Kidney (tissue), 14 donors: ENCODE measurements around the gene GALNT11. TPM values are rescaled to one million over a fixed set of nuclear protein-coding genes. Genes with fewer than 3 reads are reported as not detected.
A peak's percentile ranks its signal among the peaks of the same experiment; 100 is the strongest.

ENCODE experiments used
- DNase-seq, 5 donors: peaks; one replicate each; pipeline ENCODE4 v3.0.0-alpha.2; 2013 to 2020
- FAIRE-seq: peaks from 2 replicates; lab custom pipeline; 2012; peaks lifted over from hg19 to GRCh38; lab: Jason Lieb, UNC
- H3K27ac ChIP-seq, 2 donors: one replicate each; pipeline ENCODE4 v1.7.0; 2013; ENCODE audit warnings: low read depth in 2 of 2, low read length in 2 of 2, inconsistent platforms in 1 of 2
- H3K27me3 ChIP-seq: one replicate; pipeline ENCODE4 v1.7.1; 2013; ENCODE audit warnings: low read length, inconsistent platforms; ENCODE audit not compliant: control insufficient read depth, insufficient read depth
- H3K36me3 ChIP-seq, 3 donors: one replicate each; pipeline versions ENCODE4 v1.7.0 to v1.7.1; 2013; ENCODE audit warnings: low read length in 3 of 3, control low read depth in 1 of 3, inconsistent platforms in 1 of 3; ENCODE audit not compliant: insufficient read depth in 3 of 3, control insufficient read depth in 2 of 3
- H3K4me1 ChIP-seq, 3 donors: one replicate each; pipeline versions ENCODE4 v1.7.0 to v1.7.1; 2013; ENCODE audit warnings: low read length in 3 of 3, inconsistent platforms in 1 of 3, low read depth in 1 of 3; ENCODE audit not compliant: control insufficient read depth in 2 of 3, insufficient read depth in 2 of 3
- H3K4me3 ChIP-seq, 3 donors: one replicate each; pipeline versions ENCODE4 v1.7.0 to v1.8.1; 2013; ENCODE audit warnings: low read length in 3 of 3, control low read depth in 1 of 3, inconsistent platforms in 1 of 3
- H3K9ac ChIP-seq, 3 donors: one replicate each; pipeline versions ENCODE4 v1.7.0 to v1.7.1; 2013; ENCODE audit warnings: low read length in 3 of 3, control low read depth in 1 of 3, inconsistent platforms in 1 of 3
- H3K9me3 ChIP-seq, 3 donors: one replicate each; pipeline versions ENCODE4 v1.7.0 to v1.7.1; 2013; ENCODE audit warnings: low read length in 3 of 3, control low read depth in 1 of 3, inconsistent platforms in 1 of 3; ENCODE audit not compliant: control insufficient read depth in 2 of 3, insufficient read depth in 1 of 3
- CTCF ChIP-seq: IDR thresholded peaks from 3 replicates; pipeline ENCODE4 v1.5.1; 2012; ENCODE audit warnings: mild to moderate bottlenecking, moderate library complexity, borderline replicate concordance; ENCODE audit not compliant: insufficient read depth; ENCODE audit errors: extremely low read depth
- intact Hi-C: fragments of 100-400 bp; cut with DNase I; formaldehyde crosslinking; loops from one replicate; pipeline ENCODE4 v1.11.1; 2022
- polyA plus RNA-seq: library from polyadenylated mRNA; stranded (reverse); fragments of 350-450 nt; fragmentation: Illumina TruSeq; extraction: RNeasy Lipid Tissue Mini Kit (QIAGEN cat#74804); gene quantifications from one replicate; pipeline ENCODE4 v1.2.3, GENCODE V29; 2014; ENCODE audit warnings: low read depth, low replicate concordance; ENCODE audit not compliant: insufficient read depth
- total RNA-seq: library from RNA; stranded (reverse); fragmentation: NEBNext Ultra II Directional; extraction: Animal tissue kit (Norgen Biotek cat#: 25700); gene quantifications from one replicate; pipeline ENCODE4 v1.2.1, GENCODE V29; 2021
- donor health status: control.
- donor health status: control.
- donor health status: control.
- donor health status: control.
- donor health status: control.
- donor health status: DM: yes; HTN: yes; CAD: no.
- donor health status: Normal renal cell carcinoma (clear cell type).

The GALNT11 gene
- total and polyA plus RNA-seq, 2 donors from 2014 or later: 86.3 to 116 TPM

GRCh38 chr7:151999424-152000090 is 25.9 kb upstream of the GALNT11 start:
- intact Hi-C loops: no loop called here
- H3K27me3 ChIP-seq: no peaks in the 10 kb centered on the region
- H3K36me3 ChIP-seq: no peaks in the 10 kb centered on the region
- H3K9me3 ChIP-seq: no peaks in the 10 kb centered on the region
- no peak for TF ChIP-seq CTCF
- FAIRE-seq (no peak), DNase-seq (peak in 1 of 5 donors; percentile 20)
- no peak overlapping the region for H3K4me3 ChIP-seq
- no peaks in the 10 kb centered on the region for H3K4me1 ChIP-seq
- H3K9ac ChIP-seq: no peak overlapping the region
- no peak overlapping the region for H3K27ac ChIP-seq

GRCh38 chr7:152000191-152000590 is 25.3 kb upstream of the GALNT11 start:
- no peaks in the 10 kb centered on the region for H3K36me3 ChIP-seq
- no peak for TF ChIP-seq CTCF
- H3K27ac ChIP-seq: no peak overlapping the region
- H3K27me3 ChIP-seq: no peaks in the 10 kb centered on the region
- H3K9me3 ChIP-seq: no peaks in the 10 kb centered on the region
- no peak for FAIRE-seq
- no peak overlapping the region for H3K9ac ChIP-seq
- no peak overlapping the region for H3K4me3 ChIP-seq
- intact Hi-C loops: no loop called here
- H3K4me1 ChIP-seq: no peaks in the 10 kb centered on the region
- no peak for DNase-seq

GRCh38 chr7:152006336-152006735 is 19.1 kb upstream of the GALNT11 start:
- H3K27me3 ChIP-seq: no peaks in the 10 kb centered on the region
- H3K36me3 ChIP-seq: no peaks in the 10 kb centered on the region
- H3K9ac ChIP-seq: no peak overlapping the region
- no peaks in the 10 kb centered on the region for H3K9me3 ChIP-seq
- intact Hi-C loops: no loop called here
- H3K27ac ChIP-seq: no peak overlapping the region
- DNase-seq: no peak
- H3K4me3 ChIP-seq: no peak overlapping the region
- no peak for TF ChIP-seq CTCF
- no peaks in the 10 kb centered on the region for H3K4me1 ChIP-seq
- no peak for FAIRE-seq

- FAIRE-seq: no peak
- Histone ChIP-seq H3K4me1 (no peaks in the 10 kb centered on the region), H3K36me3 (no peaks in the 10 kb centered on the region), H3K9me3 (no peaks in the 10 kb centered on the region), H3K9ac (no peak overlapping the region), H3K27me3 (no peaks in the 10 kb centered on the region), H3K4me3 (no peak overlapping the region), H3K27ac (no peak overlapping the region)
- DNase-seq: no peak
- no peak for TF ChIP-seq CTCF
- intact Hi-C loops: no loop called here
Observed at GRCh38 chr7:152011860-152012259, 13.6 kb upstream of the GALNT11 start.
